B cell (primary cell): Measurements from ENCODE around the gene MRPL1.

Source experiments
- CTCF ChIP-seq: fragments of 200-600 bp; IDR thresholded peaks from one replicate; pipeline ENCODE4 v1.8.0; 2022; ENCODE audit warnings: antibody characterized with exemption, mild to moderate bottlenecking
- EZH2 ChIP-seq: IDR thresholded peaks from 2 replicates; pipeline ENCODE4 v1.6.1; 2012; ENCODE audit warnings: borderline replicate concordance, low read depth, mild to moderate bottlenecking, moderate library complexity, low read length; ENCODE audit not compliant: insufficient read depth, poor library complexity, severe bottlenecking

- TF ChIP-seq CTCF (no peak), EZH2 (no peak)
Observed at GRCh38 chr4:77817304-77818072, 45.1 kb upstream of the MRPL1 start.
